Measurements from ENCODE around the gene PARVG.

DNA sequence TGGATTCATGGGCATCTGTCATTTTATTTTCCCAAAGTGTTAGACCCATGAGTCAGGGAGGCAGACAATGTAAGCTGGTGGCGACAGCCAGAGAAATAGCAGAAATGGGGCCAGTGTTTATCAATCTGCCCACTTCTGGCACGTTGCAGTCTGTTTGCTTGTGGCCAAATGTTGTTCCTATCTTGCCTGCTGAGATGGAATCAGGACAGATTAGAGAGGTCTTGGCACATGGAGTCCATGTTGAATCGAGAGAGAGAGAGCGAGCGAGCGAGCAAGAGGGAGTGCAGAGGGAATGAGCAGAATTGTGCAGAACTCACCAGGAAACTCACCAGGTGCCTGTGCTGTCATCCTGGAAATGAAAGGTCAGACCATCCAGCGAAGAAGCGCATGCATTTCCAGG is 21.9 kb upstream of the PARVG start:
- TF ChIP-seq, protein P1, sequence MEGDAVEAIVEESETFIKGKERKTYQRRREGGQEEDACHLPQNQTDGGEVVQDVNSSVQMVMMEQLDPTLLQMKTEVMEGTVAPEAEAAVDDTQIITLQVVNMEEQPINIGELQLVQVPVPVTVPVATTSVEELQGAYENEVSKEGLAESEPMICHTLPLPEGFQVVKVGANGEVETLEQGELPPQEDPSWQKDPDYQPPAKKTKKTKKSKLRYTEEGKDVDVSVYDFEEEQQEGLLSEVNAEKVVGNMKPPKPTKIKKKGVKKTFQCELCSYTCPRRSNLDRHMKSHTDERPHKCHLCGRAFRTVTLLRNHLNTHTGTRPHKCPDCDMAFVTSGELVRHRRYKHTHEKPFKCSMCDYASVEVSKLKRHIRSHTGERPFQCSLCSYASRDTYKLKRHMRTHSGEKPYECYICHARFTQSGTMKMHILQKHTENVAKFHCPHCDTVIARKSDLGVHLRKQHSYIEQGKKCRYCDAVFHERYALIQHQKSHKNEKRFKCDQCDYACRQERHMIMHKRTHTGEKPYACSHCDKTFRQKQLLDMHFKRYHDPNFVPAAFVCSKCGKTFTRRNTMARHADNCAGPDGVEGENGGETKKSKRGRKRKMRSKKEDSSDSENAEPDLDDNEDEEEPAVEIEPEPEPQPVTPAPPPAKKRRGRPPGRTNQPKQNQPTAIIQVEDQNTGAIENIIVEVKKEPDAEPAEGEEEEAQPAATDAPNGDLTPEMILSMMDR (CRISPR knock-in tag; IDR thresholded peaks at IDR 0.05) = no peak
- TF ChIP-seq PTBP1 (IDR thresholded peaks at IDR 0.05; ENCODE audit: low read depth, low read length, poor library complexity, severe bottlenecking) = no peak
- TF ChIP-seq MAFF (IDR thresholded peaks at IDR 0.05; ENCODE audit: low read depth, low read length) = no peak
- no peak for TF ChIP-seq ZNF605 (CRISPR knock-in tag; IDR thresholded peaks at IDR 0.05)
- TF ChIP-seq AGO1 (IDR thresholded peaks at IDR 0.05; ENCODE audit: low read depth, low read length, poor library complexity, severe bottlenecking) = no peak
- TF ChIP-seq NCOA1 (CRISPR knock-in tag; IDR thresholded peaks at IDR 0.05) = no peak
- TF ChIP-seq BRD4 (CRISPR knock-in tag; IDR thresholded peaks at IDR 0.05) = no peak
- TF ChIP-seq FOXJ3 (CRISPR knock-in tag; IDR thresholded peaks at IDR 0.05; ENCODE audit: borderline replicate concordance) = no peak
- TF ChIP-seq HNF4A (CRISPR knock-in tag; IDR thresholded peaks at IDR 0.05) = no peak
- TF ChIP-seq SP1 (IDR thresholded peaks at IDR 0.05) = no peak
- no peak for TF ChIP-seq SP1 (CRISPR knock-in tag; IDR thresholded peaks at IDR 0.05)
- TF ChIP-seq, protein P2, sequence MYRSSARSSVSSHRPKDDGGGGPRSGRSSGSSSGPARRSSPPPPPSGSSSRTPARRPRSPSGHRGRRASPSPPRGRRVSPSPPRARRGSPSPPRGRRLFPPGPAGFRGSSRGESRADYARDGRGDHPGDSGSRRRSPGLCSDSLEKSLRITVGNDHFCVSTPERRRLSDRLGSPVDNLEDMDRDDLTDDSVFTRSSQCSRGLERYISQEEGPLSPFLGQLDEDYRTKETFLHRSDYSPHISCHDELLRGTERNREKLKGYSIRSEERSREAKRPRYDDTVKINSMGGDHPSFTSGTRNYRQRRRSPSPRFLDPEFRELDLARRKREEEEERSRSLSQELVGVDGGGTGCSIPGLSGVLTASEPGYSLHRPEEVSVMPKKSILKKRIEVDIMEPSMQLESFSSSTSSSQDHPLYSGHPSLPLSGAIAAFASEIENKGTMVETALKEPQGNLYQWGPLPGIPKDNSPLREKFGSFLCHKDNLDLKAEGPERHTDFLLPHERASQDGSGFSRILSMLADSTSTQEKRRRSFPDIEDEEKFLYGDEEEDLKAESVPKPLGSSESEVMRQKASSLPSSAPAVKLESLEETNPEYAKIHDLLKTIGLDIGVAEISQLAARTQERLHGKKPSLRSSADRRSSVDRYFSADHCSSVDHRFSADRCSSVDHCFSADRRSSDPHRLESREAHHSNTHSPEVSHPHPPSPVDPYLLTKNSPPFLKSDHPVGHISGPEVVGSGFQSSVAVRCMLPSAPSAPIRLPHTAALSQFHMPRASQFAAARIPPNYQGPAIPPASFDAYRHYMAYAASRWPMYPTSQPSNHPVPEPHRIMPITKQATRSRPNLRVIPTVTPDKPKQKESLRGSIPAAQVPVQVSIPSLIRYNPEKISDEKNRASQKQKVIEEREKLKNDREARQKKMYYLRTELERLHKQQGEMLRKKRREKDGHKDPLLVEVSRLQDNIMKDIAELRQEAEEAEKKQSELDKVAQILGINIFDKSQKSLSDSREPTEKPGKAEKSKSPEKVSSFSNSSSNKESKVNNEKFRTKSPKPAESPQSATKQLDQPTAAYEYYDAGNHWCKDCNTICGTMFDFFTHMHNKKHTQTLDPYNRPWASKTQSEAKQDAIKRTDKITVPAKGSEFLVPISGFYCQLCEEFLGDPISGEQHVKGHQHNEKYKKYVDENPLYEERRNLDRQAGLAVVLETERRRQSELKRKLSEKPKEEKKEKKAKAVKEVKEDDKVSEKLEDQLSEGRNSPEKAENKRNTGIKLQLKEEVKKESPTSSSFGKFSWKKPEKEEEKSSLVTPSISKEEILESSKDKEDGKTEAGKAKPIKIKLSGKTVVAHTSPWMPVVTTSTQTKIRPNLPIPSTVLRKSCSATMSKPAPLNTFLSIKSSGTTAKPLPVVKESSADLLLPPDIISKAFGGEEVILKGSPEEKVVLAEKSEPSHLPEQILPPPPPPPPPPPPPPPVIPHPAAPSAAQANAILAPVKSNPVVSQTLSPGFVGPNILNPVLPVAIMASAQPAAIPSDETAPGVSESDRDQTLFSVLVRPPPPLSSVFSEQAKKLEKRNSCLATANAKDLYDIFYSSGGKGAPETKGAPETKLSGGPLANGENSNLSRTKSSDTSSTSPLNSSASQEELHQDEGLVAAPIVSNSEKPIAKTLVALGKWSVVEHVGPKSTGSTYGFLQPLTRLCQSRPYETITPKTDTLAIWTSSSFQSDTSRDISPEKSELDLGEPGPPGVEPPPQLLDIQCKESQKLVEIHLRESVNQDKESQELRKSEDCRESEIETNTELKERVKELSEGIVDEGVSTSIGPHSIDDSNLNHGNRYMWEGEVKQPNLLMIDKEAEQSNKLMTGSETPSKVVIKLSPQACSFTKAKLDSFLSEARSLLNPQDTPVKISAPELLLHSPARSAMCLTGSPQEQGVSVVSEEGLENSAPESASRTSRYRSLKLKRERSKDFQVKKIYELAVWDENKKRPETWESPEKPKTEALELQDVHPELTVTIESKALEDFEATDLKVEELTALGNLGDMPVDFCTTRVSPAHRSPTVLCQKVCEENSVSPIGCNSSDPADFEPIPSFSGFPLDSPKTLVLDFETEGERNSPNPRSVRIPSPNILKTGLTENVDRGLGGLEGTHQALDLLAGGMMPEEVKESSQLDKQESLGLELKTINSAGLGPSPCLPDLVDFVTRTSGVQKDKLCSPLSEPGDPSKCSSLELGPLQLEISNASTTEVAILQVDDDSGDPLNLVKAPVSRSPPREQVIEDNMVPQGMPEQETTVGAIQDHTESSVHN (CRISPR knock-in tag; IDR thresholded peaks at IDR 0.05) = no peak
